Testis (tissue), 3 donors: ENCODE data around the gene EPB42. TPM values are rescaled to one million over a fixed set of nuclear protein-coding genes. Genes with fewer than 3 reads are reported as not detected.
"Not testable (repeated sequence)": the region's sequence is repeated elsewhere in the genome, so short reads cannot be mapped to it uniquely, and the experiment has no call there.

Experiments used
- DNase-seq: peaks from one replicate; pipeline ENCODE4 v3.0.0-alpha.2; 2019
- H3K27ac ChIP-seq, 2 donors: fragments of 200-600 bp; sonication (generic); one replicate each; pipeline ENCODE4 v1.5.1; 2019
- H3K27me3 ChIP-seq: fragments of 200-600 bp; sonication (generic); one replicate; pipeline ENCODE4 v1.5.1; 2019
- H3K36me3 ChIP-seq: fragments of 200-600 bp; sonication (generic); one replicate; pipeline ENCODE4 v1.5.1; 2017; ENCODE audit warnings: low read depth; ENCODE audit errors: missing control alignments
- H3K4me1 ChIP-seq: fragments of 200-600 bp; sonication (generic); one replicate; pipeline ENCODE4 v1.5.1; 2019
- H3K4me3 ChIP-seq, 2 donors: fragments of 200-600 bp; sonication (generic); one replicate each; pipeline ENCODE4 v1.5.1; 2017 to 2019
- H3K9me3 ChIP-seq: fragments of 200-600 bp; sonication (generic); one replicate; pipeline ENCODE4 v1.5.1; 2017
- POLR2A ChIP-seq: fragments of 450-650 bp; IDR thresholded peaks from one replicate; pipeline ENCODE4 v1.6.1; 2017; ENCODE audit warnings: antibody characterized with exemption, mild to moderate bottlenecking, moderate library complexity
- WGBS, 2 donors: methylation state at CpG; one replicate each; pipeline ENCODE4 v1.1.5; 2018; 5-methylcytosine and 5-hydroxymethylcytosine counted together
- intact Hi-C: fragments of 100-400 bp; cut with DNase I; formaldehyde crosslinking; loops from one replicate; pipeline ENCODE4 v1.15.1; 2023; ENCODE audit warnings: low total_unique reads
- polyA plus RNA-seq: library from polyadenylated mRNA; stranded (reverse); fragments of 350-450 nt; fragmentation: Illumina TruSeq; extraction: RNeasy Lipid Tissue Mini Kit (QIAGEN cat#74804); gene quantifications from one replicate; pipeline ENCODE4 v1.2.3, GENCODE V29; 2014; ENCODE audit warnings: low read depth, low replicate concordance; ENCODE audit not compliant: insufficient read depth
- total RNA-seq, 2 donors: library from RNA; depleted of rRNA; stranded (reverse); fragments of >200 nt; gene quantifications; one replicate each; pipeline ENCODE4 v1.2.3, GENCODE V29; 2016
- TF ChIP-seq, protein P1 (sequence below), 3 experiments: fragments of 450-650 bp in 2 of 3; fragments of 200-600 bp in 1 of 3; sonication (generic) in 1 of 3; IDR thresholded peaks; one replicate each; pipeline ENCODE4 v1.5.1; 2016 to 2019; ENCODE audit warnings: antibody characterized with exemption in 3 of 3, mild to moderate bottlenecking in 2 of 3, moderate library complexity in 1 of 3

Gene EPB42
- total and polyA plus RNA-seq, 3 donors from 2014 or later, result 3.6 to 7.5 (median 6.8) TPM

DNA sequence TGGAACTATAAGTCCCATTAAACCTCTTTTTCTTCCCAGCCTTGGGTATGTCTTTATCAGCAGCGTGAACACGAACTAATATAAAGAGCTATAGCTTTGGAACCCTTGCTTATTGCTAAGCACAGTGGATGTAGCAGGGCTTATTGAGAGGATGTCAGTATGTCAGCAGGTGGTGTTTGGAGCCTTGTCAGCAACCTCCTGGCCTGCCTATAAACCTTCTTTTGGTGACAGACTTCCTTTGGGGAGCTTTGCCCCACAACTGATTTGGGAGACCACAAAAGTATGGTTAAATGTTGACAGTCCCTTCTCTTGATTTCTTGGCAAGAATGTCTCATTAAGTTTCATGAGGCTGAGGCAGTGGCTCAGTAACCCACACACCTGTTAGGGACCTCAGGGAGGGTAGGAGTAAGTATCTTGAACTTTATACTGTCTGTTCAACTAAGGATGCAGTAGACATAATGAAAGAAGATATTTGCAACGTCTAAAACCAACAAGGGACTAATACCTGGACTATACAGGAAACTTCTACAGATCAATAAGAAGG lies 20.8 kb downstream of the EPB42 start:
- TF ChIP-seq POLR2A, result no peak
- TF ChIP-seq, protein P1, sequence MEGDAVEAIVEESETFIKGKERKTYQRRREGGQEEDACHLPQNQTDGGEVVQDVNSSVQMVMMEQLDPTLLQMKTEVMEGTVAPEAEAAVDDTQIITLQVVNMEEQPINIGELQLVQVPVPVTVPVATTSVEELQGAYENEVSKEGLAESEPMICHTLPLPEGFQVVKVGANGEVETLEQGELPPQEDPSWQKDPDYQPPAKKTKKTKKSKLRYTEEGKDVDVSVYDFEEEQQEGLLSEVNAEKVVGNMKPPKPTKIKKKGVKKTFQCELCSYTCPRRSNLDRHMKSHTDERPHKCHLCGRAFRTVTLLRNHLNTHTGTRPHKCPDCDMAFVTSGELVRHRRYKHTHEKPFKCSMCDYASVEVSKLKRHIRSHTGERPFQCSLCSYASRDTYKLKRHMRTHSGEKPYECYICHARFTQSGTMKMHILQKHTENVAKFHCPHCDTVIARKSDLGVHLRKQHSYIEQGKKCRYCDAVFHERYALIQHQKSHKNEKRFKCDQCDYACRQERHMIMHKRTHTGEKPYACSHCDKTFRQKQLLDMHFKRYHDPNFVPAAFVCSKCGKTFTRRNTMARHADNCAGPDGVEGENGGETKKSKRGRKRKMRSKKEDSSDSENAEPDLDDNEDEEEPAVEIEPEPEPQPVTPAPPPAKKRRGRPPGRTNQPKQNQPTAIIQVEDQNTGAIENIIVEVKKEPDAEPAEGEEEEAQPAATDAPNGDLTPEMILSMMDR (IDR thresholded peaks at IDR 0.05), result no peak
- 84 to 91% methylated on average over 3 of the region's 3 CpGs for WGBS, 2 donors
- no peak for DNase-seq
- no peaks in the 10 kb centered on the region for H3K27me3 ChIP-seq
- H3K36me3 ChIP-seq, result no peaks in the 10 kb centered on the region
- H3K27ac ChIP-seq, result no peak overlapping the region
- no peaks in the 10 kb centered on the region for H3K9me3 ChIP-seq
- H3K4me3 ChIP-seq, result no peak overlapping the region
- intact Hi-C loops, result no loop called here
- no peaks in the 10 kb centered on the region for H3K4me1 ChIP-seq

GRCh38 chr15:43198992-43199391 lies 21.8 kb downstream of the EPB42 start:
- Histone ChIP-seq H3K4me3 (no peak overlapping the region), H3K27ac (no peak overlapping the region), H3K36me3 (no peaks in the 10 kb centered on the region), H3K27me3 (no peaks in the 10 kb centered on the region), H3K4me1 (no peaks in the 10 kb centered on the region), H3K9me3 (no peaks in the 10 kb centered on the region)
- 88 to 95% methylated on average over 3 of the region's 3 CpGs for WGBS, 2 donors
- intact Hi-C loops, result no loop called here
- DNase-seq, result no peak
- TF ChIP-seq, protein P1 (IDR thresholded peaks at IDR 0.05), result no peak
- no peak for TF ChIP-seq POLR2A

DNA sequence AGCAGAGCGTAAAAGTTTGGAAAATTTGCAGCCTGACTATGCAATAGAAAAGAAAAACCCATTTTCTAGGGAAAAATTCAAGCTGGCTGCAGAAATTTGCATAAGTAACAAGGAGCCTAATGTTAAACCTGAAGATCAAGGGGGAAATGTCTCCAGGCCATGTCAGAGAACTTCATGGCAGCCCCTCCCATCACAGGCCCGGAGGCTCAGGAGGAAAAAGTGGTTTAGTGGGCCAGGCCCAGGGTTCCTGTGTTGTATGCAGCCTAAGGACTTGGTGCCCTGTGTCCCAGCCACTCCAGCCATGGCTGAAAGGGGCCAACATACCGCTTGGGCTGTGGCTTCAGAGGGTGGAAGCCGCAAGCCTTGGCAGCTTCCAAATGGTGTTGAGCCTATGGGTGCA lies 22.3 kb downstream of the EPB42 start:
- intact Hi-C loops, H3K4me3 ChIP-seq, H3K9me3 ChIP-seq, H3K27me3 ChIP-seq, H3K4me1 ChIP-seq, H3K27ac ChIP-seq, DNase-seq, H3K36me3 ChIP-seq: not testable (repeated sequence)
- WGBS, 2 donors, result 83 to 97% methylated on average over 4 of the region's 4 CpGs

DNA sequence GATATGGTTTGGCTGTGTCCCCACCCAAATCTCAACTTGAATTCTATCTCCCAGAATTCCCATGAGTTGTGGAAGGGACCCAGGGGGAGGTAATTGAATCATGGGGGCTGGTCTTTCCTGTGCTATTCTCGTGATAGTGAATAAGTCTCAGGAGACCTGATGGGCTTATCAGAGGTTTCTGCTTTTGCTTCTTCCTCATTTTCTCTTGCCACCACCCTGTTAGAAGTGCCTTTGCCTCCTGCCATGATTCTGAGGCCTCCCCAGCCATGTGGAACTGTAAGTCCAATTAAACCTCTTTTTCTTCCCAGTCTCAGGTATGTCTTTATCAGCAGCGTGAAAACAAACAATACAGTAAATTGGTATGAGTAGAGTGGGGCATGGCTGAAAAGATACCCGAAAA lies 23.0 kb downstream of the EPB42 start:
- 87 to 91% methylated on average over 3 of the region's 3 CpGs for WGBS, 2 donors
- DNase-seq, H3K4me3 ChIP-seq, H3K4me1 ChIP-seq, H3K27me3 ChIP-seq, H3K27ac ChIP-seq, H3K36me3 ChIP-seq, intact Hi-C loops, H3K9me3 ChIP-seq: not testable (repeated sequence)

DNA sequence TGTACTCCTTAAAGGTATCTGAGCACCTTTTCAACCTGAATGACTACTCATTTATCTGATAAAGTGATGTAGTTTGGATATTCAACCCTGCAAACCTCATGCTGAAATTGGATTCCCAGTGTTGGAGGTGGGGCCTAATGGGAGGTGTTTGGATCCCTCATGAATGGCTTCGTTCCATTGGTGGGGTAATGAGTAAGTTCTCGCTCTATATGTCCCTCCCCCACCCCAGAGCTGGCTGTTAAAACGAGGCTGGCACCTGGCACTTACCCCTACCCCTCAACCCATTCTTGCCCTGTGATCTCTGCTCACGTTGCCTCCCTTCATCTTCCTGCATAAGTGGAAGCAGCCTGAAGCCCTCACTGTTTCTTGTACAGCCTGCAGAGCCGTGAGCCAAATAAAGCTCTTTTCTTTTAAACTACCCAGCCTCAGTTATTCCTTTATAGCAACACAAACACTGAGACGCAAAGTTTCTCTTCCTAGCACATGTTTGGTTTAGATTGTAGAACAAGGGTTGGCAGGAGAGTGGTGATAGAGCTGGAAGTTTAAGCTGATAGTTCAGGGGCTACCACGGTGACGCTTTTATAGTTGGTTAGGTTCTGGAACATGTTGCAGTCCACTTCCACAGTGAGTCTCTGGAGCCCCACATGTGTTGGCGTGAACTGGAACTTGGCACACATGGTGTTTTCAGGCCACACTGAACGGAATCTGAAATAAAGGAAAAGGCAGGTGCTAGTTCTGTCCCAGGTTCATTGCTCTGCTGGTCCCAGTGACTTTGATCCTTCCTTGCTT lies 23.9 kb downstream of the EPB42 start:
- Histone ChIP-seq H3K4me3 (no peak overlapping the region), H3K36me3 (no peaks in the 10 kb centered on the region), H3K4me1 (no peaks in the 10 kb centered on the region), H3K27ac (no peak overlapping the region), H3K9me3 (no peaks in the 10 kb centered on the region), H3K27me3 (no peaks in the 10 kb centered on the region)
- intact Hi-C loops, result no loop called here
- no peak for TF ChIP-seq POLR2A
- TF ChIP-seq, protein P1 (IDR thresholded peaks at IDR 0.05), result no peak
- 86 to 94% methylated on average over 10 of the region's 10 CpGs for WGBS, 2 donors
- no peak for DNase-seq

- WGBS, 2 donors, result 80 to 93% methylated on average over 2 of the region's 2 CpGs
- intact Hi-C loops, result no loop called here
- DNase-seq, result no peak
- no peak overlapping the region for H3K27ac ChIP-seq
- no peaks in the 10 kb centered on the region for H3K36me3 ChIP-seq
- no peaks in the 10 kb centered on the region for H3K4me1 ChIP-seq
- H3K27me3 ChIP-seq, result no peaks in the 10 kb centered on the region
- TF ChIP-seq, protein P1 (IDR thresholded peaks at IDR 0.05), result no peak
- no peak for TF ChIP-seq POLR2A
- no peak overlapping the region for H3K4me3 ChIP-seq
- H3K9me3 ChIP-seq, result no peaks in the 10 kb centered on the region
Measured at GRCh38 chr15:43194795-43195194, 26.0 kb downstream of the EPB42 start.
